Kidney (tissue), 14 donors: ENCODE data around the gene TYK2. TPM values are rescaled to one million over a fixed set of nuclear protein-coding genes. Genes with fewer than 3 reads are reported as not detected.
A peak's percentile ranks its signal among the peaks of the same experiment; 100 is the strongest.
"Not testable (repeated sequence)": the region's sequence is repeated elsewhere in the genome, so short reads cannot be mapped to it uniquely, and the experiment has no call there.

ENCODE experiments used
- DNase-seq, 5 donors: peaks; one replicate each; pipeline ENCODE4 v3.0.0-alpha.2; 2013 to 2020
- FAIRE-seq: peaks from 2 replicates; lab custom pipeline; 2012; peaks lifted over from hg19 to GRCh38; lab: Jason Lieb, UNC
- H3K27ac ChIP-seq, 2 donors: one replicate each; pipeline ENCODE4 v1.7.0; 2013; ENCODE audit warnings: low read depth in 2 of 2, low read length in 2 of 2, inconsistent platforms in 1 of 2
- H3K27me3 ChIP-seq: one replicate; pipeline ENCODE4 v1.7.1; 2013; ENCODE audit warnings: low read length, inconsistent platforms; ENCODE audit not compliant: control insufficient read depth, insufficient read depth
- H3K36me3 ChIP-seq, 3 donors: one replicate each; pipeline versions ENCODE4 v1.7.0 to v1.7.1; 2013; ENCODE audit warnings: low read length in 3 of 3, control low read depth in 1 of 3, inconsistent platforms in 1 of 3; ENCODE audit not compliant: insufficient read depth in 3 of 3, control insufficient read depth in 2 of 3
- H3K4me1 ChIP-seq, 3 donors: one replicate each; pipeline versions ENCODE4 v1.7.0 to v1.7.1; 2013; ENCODE audit warnings: low read length in 3 of 3, inconsistent platforms in 1 of 3, low read depth in 1 of 3; ENCODE audit not compliant: control insufficient read depth in 2 of 3, insufficient read depth in 2 of 3
- H3K4me3 ChIP-seq, 3 donors: one replicate each; pipeline versions ENCODE4 v1.7.0 to v1.8.1; 2013; ENCODE audit warnings: low read length in 3 of 3, control low read depth in 1 of 3, inconsistent platforms in 1 of 3
- H3K9ac ChIP-seq, 3 donors: one replicate each; pipeline versions ENCODE4 v1.7.0 to v1.7.1; 2013; ENCODE audit warnings: low read length in 3 of 3, control low read depth in 1 of 3, inconsistent platforms in 1 of 3
- H3K9me3 ChIP-seq, 3 donors: one replicate each; pipeline versions ENCODE4 v1.7.0 to v1.7.1; 2013; ENCODE audit warnings: low read length in 3 of 3, control low read depth in 1 of 3, inconsistent platforms in 1 of 3; ENCODE audit not compliant: control insufficient read depth in 2 of 3, insufficient read depth in 1 of 3
- CTCF ChIP-seq: IDR thresholded peaks from 3 replicates; pipeline ENCODE4 v1.5.1; 2012; ENCODE audit warnings: mild to moderate bottlenecking, moderate library complexity, borderline replicate concordance; ENCODE audit not compliant: insufficient read depth; ENCODE audit errors: extremely low read depth
- intact Hi-C: fragments of 100-400 bp; cut with DNase I; formaldehyde crosslinking; loops from one replicate; pipeline ENCODE4 v1.11.1; 2022
- polyA plus RNA-seq: library from polyadenylated mRNA; stranded (reverse); fragments of 350-450 nt; fragmentation: Illumina TruSeq; extraction: RNeasy Lipid Tissue Mini Kit (QIAGEN cat#74804); gene quantifications from one replicate; pipeline ENCODE4 v1.2.3, GENCODE V29; 2014; ENCODE audit warnings: low read depth, low replicate concordance; ENCODE audit not compliant: insufficient read depth
- total RNA-seq: library from RNA; stranded (reverse); fragmentation: NEBNext Ultra II Directional; extraction: Animal tissue kit (Norgen Biotek cat#: 25700); gene quantifications from one replicate; pipeline ENCODE4 v1.2.1, GENCODE V29; 2021
- donor health status: control.
- donor health status: control.
- donor health status: control.
- donor health status: control.
- donor health status: control.
- donor health status: DM: yes; HTN: yes; CAD: no.
- donor health status: Normal renal cell carcinoma (clear cell type).

The TYK2 gene
- total and polyA plus RNA-seq, 2 donors from 2014 or later: 127 to 131 TPM

GRCh38 chr19:10379880-10380312 is 476 bp downstream of the TYK2 start:
- Histone ChIP-seq H3K27ac (peak overlapping the region; percentile 71 to 75), H3K9me3 (no peaks in the 10 kb centered on the region), H3K9ac (peak overlapping the region; percentile 85 to 94 (median 93)), H3K4me3 (peak overlapping the region; percentile 82 to 95 (median 88)), H3K27me3 (no peaks in the 10 kb centered on the region), H3K4me1 (peaks cover 3 to 9% (median 5%) of the 10 kb centered on the region in 3 donors), H3K36me3 (peaks cover 0 to 2% (median 0%) of the 10 kb centered on the region in 3 donors)
- FAIRE-seq (no peak), DNase-seq (no peak)
- TF ChIP-seq CTCF: no peak
- intact Hi-C loops: no loop called here

GRCh38 chr19:10378124-10378523 is 2.2 kb downstream of the TYK2 start:
- FAIRE-seq (no peak), DNase-seq (no peak)
- H3K4me1 ChIP-seq: peaks cover 3 to 9% (median 5%) of the 10 kb centered on the region in 3 donors
- intact Hi-C loops: no loop called here
- H3K9me3 ChIP-seq: no peaks in the 10 kb centered on the region
- TF ChIP-seq CTCF: no peak
- no peak overlapping the region for H3K27ac ChIP-seq
- peaks cover 0 to 2% (median 0%) of the 10 kb centered on the region in 3 donors for H3K36me3 ChIP-seq
- H3K27me3 ChIP-seq: no peaks in the 10 kb centered on the region
- H3K9ac ChIP-seq: no peak overlapping the region
- no peak overlapping the region for H3K4me3 ChIP-seq

- H3K27ac ChIP-seq, H3K27me3 ChIP-seq, H3K4me1 ChIP-seq, DNase-seq, intact Hi-C loops, H3K9ac ChIP-seq, H3K36me3 ChIP-seq, H3K9me3 ChIP-seq, FAIRE-seq, H3K4me3 ChIP-seq: not testable (repeated sequence)
Measured at GRCh38 chr19:10377140-10377640, 3.2 kb downstream of the TYK2 start.

- FAIRE-seq (no peak), DNase-seq (no peak)
- intact Hi-C loops: no loop called here
- Histone ChIP-seq H3K27me3 (no peaks in the 10 kb centered on the region), H3K4me1 (peaks cover 3 to 5% (median 5%) of the 10 kb centered on the region in 3 donors), H3K9ac (no peak overlapping the region), H3K4me3 (no peak overlapping the region), H3K9me3 (no peaks in the 10 kb centered on the region), H3K27ac (no peak overlapping the region), H3K36me3 (peaks cover 0 to 2% (median 0%) of the 10 kb centered on the region in 3 donors)
- TF ChIP-seq CTCF: no peak
Measured at GRCh38 chr19:10374931-10375330, 5.4 kb downstream of the TYK2 start.
